HG03139 (cell line): Measurements from ENCODE around the gene EZH2.
A peak's percentile ranks its signal among the peaks of the same experiment; 100 is the strongest.

Experiments used
- ATAC-seq: cut with Tn5 transposase; IDR thresholded peaks from one replicate; pipeline ENCODE4 v1.9.1; 2021; ENCODE audit not compliant: unreplicated experiment

EZH2 gene

DNA sequence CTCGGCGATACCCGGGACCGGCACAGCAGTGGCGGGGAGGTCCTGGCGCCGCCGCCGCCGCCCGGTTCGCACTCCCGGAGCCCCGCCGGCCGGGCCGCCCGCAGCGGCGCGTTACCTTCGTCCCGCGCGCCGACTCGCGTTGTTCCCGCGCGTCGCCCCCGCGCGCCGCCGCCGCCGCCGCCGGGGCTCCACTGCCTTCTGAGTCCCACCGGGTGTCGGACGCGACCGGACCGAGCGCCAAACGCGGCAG, at the start of gene EZH2:
TSS of gene EZH2 (minus strand) at position 243 of the 250 bp plus-strand sequence. CDS start 36,993 bp downstream, outside the sequence.
- no peak for ATAC-seq

GRCh38 chr7:148931470-148931869, 47.4 kb upstream of the EZH2 start:
- no peak for ATAC-seq

DNA sequence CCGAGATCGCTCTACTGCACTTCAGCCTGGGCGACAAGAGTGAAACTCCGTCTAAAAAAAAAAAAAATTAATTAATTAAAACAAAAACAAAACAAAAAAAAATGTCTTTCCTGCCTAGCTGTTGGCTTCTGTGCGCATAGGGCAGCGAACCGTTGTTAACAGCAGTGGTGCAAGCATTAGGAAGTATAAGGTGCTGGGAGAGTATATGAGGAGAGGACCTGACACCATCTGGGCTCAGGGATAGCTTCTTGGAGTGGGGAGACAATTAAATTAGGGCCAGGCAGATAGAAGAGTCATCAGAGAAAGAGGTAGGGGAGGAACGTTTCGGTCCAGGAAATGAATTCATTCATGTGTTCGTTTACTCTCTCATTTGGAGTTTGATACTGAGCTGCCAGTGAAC, 46.2 kb upstream of the EZH2 start:
- no peak for ATAC-seq

GRCh38 chr7:148929176-148929575, 45.1 kb upstream of the EZH2 start:
- ATAC-seq: no peak

DNA sequence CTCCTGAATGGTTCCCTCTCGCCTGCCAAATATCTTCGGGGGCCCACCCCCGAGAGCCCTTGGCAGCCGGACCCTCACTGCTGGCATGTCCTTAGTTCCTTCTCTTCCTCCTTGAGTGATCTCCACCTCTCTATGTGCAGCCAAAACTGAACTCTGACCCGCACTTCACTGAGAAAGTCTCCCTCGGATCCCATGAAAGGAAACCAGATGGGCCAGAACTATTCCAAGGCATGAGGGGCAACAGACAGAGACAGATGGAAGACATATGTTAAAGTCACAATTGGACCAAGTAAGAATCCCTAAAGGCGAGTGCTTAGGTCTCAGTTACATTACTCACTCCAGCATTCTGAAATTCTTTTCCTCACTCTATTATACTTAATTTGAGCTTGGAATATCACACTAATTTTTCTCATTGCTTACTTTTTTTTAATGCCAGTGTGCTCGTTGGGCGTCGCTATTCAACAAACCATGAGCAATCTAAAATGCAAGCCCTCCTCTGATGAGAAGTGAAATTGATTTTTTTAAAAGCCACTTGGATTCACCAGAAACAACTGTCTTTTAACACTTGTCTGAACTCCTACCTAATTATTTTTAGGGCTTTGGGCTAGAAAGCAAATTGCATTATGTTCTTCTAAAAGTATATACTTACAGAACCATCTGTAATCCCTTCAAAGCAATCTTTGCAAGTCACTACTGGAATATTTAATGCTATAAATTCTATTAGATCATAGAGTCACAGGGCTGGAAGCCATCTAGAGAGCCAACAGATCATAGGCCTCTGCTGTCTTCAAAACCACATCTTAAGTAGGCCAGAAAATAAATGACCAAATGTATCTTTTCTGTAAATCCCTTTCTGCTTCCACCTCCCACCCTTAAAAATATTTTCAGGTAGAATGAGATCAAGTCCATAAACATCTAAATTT, 43.3 kb upstream of the EZH2 start:
- no peak for ATAC-seq

- no peak for ATAC-seq
Observed at GRCh38 chr7:148925836-148926235, 41.7 kb upstream of the EZH2 start.

DNA sequence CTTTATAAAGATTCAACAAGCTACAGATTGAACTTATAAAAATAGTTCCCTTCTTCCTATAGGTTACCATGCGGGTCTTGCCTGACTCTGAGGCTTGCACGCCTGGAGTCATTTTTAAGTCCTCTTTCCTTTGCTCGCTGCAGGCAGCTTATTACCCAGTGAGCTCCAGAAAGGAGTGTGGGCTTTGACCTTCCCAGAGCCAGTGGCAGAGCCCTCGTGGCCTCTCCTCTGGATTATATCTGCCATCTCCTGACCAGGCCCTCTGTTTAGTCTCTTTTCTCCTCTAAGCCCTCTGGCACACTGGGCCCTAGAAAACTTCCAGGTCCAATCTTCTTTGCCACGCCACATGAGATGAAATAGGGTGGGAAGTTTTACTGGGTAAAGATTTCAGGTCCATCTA, 39.9 kb upstream of the EZH2 start:
- ATAC-seq: no peak

DNA sequence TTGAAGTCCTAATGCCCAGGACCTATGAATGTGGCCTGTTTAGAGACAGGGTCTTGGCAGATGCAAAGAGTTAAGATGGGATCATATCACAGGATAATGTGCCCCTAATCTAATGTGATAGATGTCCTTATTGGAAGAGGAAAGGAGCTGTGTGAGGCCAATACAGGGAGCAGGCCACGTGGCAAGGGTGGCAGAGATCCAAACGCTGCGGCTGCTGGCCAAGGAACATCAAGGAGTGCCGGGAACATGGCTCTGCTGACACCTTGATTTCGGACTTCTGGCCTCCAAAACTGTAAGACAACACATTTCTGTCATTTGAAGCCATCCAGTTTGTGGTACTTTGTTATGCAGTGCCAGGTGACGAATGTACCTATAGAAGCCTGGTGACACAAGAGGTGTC, 37.7 kb upstream of the EZH2 start:
- no peak for ATAC-seq

DNA sequence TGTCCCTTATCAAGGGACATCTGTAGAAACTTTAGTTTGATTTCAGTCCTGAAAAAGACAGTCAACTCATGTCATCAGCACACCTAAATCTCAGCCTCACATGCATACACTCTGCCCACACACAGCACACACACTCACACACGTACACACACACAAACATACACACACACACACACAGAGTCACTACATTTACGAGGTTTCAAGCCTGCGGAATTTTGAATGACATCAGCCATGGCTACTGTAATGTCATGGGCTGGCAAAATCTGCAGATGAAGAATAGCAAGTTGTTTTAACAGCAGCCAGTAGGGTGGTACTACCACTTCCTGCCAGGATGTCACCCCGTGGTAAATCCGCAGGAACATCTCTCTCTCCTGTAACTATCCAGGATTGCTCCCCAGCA, 37.1 kb upstream of the EZH2 start:
- ATAC-seq: no peak

DNA sequence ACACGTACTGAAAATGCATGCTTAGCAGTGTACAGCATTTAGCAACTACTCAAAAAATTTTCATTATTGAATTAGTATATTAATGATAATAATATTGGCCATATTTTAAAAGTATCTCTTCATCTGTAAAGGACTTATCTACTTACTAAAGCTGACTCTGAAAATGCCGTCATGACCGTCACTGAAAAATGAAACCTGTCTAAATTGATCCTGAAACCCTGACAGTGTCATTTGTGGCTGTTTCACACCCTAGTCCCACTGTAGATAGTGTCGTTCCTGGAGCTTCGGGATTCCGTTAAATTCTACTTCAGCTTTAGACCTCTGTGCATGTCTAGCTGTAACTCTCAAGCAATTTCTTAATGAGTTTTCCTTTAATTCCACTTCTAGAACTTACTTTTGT, 35.8 kb upstream of the EZH2 start:
- no peak for ATAC-seq

DNA sequence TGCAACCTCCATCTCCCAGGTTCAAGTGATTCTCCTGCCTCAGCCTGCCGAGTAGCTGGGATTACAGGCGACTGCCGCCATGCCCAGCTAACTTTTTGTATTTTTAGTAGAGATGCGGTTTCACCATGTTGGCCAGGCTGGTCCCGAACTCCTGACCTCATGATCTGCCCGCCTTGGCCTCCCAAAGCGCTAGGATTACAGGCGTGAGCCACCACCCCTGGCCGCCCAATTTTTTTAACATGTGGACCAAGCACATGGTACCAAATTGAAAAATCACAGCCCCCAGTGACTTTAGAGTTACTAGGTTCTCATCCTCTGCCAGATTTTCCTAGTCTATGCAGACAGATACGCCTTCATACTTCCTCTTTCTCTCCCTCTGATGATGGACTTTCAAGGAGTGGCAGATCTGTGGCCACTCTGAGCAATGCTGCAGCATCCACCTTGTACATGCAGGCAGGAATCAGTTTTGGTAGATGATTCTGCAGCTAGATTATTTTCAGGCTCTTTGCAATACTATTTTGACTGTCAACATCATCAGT, 34.0 kb upstream of the EZH2 start:
- no peak for ATAC-seq

GRCh38 chr7:148916186-148916585, 32.1 kb upstream of the EZH2 start:
- no peak for ATAC-seq

- no peak for ATAC-seq
Observed at GRCh38 chr7:148915211-148915610, 31.1 kb upstream of the EZH2 start.

GRCh38 chr7:148914208-148914777, 30.2 kb upstream of the EZH2 start:
- ATAC-seq: peak; percentile 55

- ATAC-seq: no peak
Observed at GRCh38 chr7:148912758-148913541, 28.9 kb upstream of the EZH2 start.

DNA sequence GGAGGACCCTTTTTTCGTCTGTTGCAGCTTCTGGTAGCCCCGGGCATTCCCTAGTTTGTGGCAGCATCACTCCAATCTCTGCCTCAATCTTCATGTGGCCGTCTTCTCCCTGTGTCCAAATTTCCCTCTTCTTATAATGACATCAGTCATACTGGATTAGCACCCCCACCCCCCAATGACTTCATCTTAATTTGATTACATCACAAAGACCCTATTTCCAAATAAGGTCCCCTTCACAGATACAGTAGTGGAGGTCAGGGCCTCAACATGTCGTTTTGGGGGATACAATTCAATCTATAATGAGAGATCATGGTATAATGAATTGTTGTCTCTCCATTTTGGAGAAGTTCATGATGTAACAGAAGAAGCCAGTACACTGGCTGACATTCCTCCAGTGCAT, 28.1 kb upstream of the EZH2 start:
- no peak for ATAC-seq

DNA sequence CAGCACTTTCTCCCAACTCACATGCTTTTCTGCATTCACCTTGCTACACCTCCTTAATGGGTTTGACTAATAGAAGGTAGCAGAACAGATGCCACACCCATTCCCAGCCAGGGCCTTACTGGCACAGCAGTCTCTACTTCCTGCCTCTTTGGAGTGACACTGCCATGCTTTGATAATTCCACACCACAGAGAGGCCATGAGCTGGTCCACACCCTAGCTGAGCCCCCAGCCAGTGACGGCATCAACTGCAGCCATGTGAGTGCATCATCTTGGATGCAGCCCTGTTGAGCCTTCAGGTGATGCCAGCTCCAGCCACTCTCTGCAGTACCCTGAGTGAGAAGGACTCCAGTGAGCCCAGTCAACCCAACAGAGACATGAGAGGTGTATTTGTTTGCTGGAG, 27.5 kb upstream of the EZH2 start:
- no peak for ATAC-seq

- ATAC-seq: no peak
Observed at GRCh38 chr7:148909568-148909967, 25.5 kb upstream of the EZH2 start.

GRCh38 chr7:148906707-148907498, 22.8 kb upstream of the EZH2 start:
- no peak for ATAC-seq

- ATAC-seq: no peak
Observed at GRCh38 chr7:148905093-148905666, 21.1 kb upstream of the EZH2 start.

GRCh38 chr7:148903504-148903903, 19.4 kb upstream of the EZH2 start:
- ATAC-seq: no peak
